T47D (cell line): ENCODE measurements around the gene GNA14.
A peak's percentile ranks its signal among the peaks of the same experiment; 100 is the strongest.
"Not testable (repeated sequence)": the region's sequence is repeated elsewhere in the genome, so short reads cannot be mapped to it uniquely, and the experiment has no call there.

Source experiments
- DNase-seq, 2 experiments: peaks; one replicate each; pipeline versions ENCODE4 v3.0.0 to v3.0.0-alpha.2; 2011 to 2012; ENCODE audit warnings: low read depth in 1 of 2, low spot score in 1 of 2
- JUND ChIP-seq: IDR thresholded peaks from 2 replicates; pipeline ENCODE4 v1.6.1; 2012; ENCODE audit warnings: low read depth
- in situ Hi-C: cut with HindIII; loops from 2 replicates; pipeline ENCODE4 v1.10.0; 2016; ENCODE audit warnings: low sequenced_read_pairs, low pct_unique_long_range_greater_than_20kb

GNA14 gene

DNA sequence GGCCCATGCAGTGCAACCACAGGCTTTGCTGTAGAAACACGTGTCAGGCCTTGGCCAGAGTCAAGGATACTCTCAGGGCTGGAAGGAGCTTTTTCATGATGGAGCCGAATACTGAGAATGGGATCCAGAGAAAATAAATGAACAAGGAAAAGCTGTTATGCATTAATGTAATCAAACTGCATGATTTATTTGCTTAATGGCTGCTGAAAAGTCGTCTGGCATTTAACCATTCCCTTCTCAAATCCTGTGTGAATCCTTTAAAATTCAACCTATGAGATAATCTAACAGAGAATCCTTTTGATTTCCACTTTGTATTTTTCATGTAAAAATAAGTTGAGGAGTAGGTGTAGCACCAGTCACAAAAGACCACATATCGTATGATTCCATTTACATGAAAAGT, 24.1 kb upstream of the GNA14 start:
- in situ Hi-C loops: no loop called here
- no peak for DNase-seq

GRCh38 chr9:77667151-77667550, 19.0 kb upstream of the GNA14 start:
- TF ChIP-seq JUND: no peak
- in situ Hi-C loops: no loop called here
- no peak for DNase-seq

More for the DNA sequence above, 24.1 kb upstream of the GNA14 start:
- TF ChIP-seq JUND: no peak

DNA sequence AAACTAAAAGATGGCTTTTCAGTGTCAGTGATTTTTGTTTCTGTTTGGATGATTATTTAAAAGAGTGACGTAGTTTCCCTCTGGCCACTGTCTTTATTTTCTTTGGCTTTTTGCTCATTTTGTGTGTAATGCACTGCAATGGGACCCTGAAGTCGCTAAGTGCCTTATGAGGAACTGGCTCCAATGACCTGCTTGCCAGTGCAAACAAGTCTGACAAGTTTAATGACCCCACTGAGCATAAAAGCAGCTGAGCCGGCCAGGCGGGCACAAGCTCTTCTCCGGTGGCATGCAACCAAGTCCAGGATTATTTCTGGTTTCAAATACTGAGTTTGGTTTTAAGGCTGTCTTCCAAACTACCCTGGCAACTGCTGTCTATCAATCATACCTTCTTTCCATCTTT, 15.6 kb upstream of the GNA14 start:
- DNase-seq: peak in 1 of 2 experiments; percentile 80
- in situ Hi-C loops: no loop called here
- TF ChIP-seq JUND: 0 out of 2 replicates have a peak, but pooled peaks have one; percentile 42

DNA sequence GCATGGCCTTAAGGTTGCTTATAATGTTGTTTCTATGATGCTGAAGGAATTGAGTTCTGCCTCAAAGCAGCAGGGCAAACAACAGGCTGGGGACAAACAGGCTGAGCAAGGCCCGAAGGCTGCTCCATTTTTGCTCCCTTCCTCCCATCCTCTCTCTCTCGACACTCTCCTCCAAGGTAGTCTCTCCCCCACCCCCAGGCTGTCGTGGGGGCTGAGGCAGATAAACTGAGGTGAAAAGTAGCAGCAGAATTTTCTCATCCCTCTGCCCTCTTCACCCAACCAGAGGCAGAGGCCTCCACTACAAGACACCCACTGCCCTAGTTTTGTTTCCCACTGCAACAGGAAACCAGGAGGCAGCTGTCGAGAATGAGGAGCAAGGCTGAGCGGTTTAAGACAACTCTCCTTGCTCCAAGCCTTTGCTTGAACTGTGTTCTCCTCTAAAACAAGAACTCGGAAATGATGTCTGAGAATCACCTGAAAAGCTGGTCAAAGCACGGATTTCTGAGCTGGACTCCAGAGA, 13.5 kb upstream of the GNA14 start:
- in situ Hi-C loops: no loop called here
- no peak for DNase-seq
- TF ChIP-seq JUND: no peak

- no peak for DNase-seq
- in situ Hi-C loops: no loop called here
- no peak for TF ChIP-seq JUND
Measured at GRCh38 chr9:77659926-77660325, 11.8 kb upstream of the GNA14 start.

DNA sequence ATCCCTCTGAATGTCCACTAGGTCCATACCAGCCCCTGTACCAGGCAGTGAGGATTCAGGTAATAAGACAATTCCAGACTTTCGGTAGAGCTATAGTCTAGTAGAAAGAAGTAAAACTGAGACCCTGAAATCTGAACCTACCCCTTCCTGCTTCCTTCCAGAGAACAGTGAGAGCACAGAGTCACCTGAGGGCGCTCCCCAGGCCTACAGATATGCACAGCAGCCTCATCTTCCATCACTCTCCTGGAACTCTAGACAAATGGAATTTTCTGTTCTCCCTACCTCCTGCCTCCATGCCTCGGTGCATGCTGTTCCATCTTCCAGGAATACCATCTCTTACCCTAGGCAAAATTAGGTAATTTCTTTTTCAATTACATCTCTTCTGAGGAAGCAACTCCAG, 3.1 kb upstream of the GNA14 start:
- in situ Hi-C loops: no loop called here
- no peak for TF ChIP-seq JUND
- DNase-seq: no peak

DNA sequence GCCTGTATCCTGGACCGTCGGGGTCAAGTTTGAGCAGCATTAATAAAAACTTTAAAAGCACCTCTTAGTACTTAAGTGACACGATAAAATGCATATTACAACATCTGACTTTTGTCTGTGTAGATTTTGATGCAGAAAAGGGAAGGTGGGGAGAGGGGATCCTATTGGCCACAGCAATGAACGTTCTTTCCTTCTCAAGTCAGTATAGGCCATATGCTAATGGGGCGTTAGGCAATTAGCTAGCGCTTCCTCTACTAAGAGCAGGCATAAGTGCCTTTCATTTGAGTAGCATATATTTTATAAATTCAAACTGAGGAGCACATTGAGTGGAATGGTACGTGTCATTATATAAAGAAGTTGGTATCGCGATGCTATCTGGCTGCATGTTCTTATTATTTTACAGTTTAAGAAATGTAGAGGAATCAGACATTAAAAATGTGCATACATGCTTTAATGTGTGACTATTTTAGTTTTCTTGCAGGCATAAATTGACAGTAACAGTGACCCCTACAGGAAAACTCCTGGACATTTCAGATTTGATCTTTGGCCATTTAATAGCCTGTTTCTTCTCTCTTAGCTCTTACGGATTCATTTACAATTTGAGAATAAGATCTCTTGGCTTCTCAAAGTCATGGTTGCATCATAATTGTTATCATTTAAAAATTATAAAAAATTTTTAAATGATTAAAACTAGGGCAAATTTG, 1.1 kb upstream of the GNA14 start:
- peak in 1 of 2 experiments; percentile 42 for DNase-seq
- in situ Hi-C loops: no loop called here
- no peak for TF ChIP-seq JUND

- in situ Hi-C loops: no loop called here
- no peak for TF ChIP-seq JUND
- no peak for DNase-seq
Measured at GRCh38 chr9:77647267-77648233, 572 bp downstream of the GNA14 start.

GRCh38 chr9:77643871-77644270, 4.3 kb downstream of the GNA14 start:
- in situ Hi-C loops: no loop called here
- no peak for DNase-seq
- no peak for TF ChIP-seq JUND

DNA sequence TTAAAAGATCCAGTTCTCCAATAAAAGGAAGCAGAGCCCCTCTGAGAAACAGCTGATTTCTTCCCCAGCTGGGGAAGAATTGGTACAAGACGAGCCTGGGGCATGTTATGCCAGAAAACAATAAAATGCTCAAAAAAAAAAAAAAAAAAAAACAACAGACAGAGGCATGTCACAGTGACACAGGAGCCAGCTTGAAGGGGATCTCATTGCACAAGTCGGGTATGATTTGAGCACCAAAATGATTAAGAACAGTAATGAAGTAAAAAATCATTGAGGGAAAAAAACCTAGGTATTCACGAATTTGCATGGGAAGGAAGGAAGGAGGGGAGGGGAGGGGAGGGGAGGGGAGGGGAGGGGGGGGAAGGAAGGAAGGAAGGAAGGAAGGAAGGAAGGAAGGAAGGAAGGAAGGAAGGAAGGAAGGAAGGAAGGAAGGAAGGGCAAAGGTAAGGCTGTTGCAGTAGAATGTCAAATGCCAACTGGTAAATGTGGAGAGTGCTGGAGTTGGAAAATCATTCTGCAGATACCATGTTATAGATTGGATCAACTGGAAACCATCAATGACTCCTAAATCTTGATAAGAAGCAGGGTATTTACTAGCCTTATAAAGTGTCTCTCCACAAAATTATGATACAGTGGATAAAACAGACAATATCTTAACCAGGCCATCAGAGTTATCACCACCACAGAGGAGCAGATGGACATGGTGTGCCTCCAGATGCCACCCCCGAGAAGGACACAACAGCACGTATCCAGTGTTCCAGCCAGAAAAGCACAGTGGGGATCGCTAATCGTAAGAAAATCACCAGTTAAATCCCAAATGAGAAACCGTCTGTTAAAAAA, 7.2 kb downstream of the GNA14 start:
- DNase-seq: no peak
- in situ Hi-C loops: no loop called here
- no peak for TF ChIP-seq JUND

DNA sequence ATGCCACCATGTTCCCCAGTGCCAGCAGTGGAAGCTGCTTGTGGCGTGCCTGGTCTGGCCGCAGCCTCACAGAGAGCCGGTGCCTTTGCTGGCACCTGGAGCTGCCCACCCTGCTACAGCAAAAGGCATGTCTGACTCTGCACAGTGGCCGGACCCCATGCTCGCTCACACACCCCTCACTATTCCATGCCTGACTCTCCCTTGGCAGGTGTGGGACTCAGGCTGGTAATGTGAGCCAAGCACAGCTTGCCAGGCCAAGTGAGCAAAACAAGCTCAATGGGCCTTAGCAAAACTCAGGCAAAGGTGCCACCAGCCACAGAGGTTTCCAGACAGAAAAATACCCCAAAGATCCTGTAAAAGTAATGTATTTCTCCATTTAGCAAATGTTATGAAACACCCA, 15.5 kb downstream of the GNA14 start:
- DNase-seq: no peak
- TF ChIP-seq JUND: no peak
- in situ Hi-C loops: no loop called here

GRCh38 chr9:77628864-77629263, 19.3 kb downstream of the GNA14 start:
- not testable (repeated sequence) for DNase-seq

More at GRCh38 chr9:77628864-77629263, 19.3 kb downstream of the GNA14 start:
- in situ Hi-C loops: not testable (repeated sequence)
